Measurements from ENCODE around the gene DNAL1.

- TF ChIP-seq POLR2A (IDR thresholded peaks at IDR 0.05) (no peak), CTCF (IDR thresholded peaks at IDR 0.05) (no peak)
Observed at GRCh38 chr14:73714656-73715081, 69.9 kb downstream of the DNAL1 start.
